Endothelial cell (in vitro differentiated cells): ENCODE measurements around the gene SLC10A1. TPM values are rescaled to one million over a fixed set of nuclear protein-coding genes. Genes with fewer than 3 reads are reported as not detected.

Experiments
- DNase-seq: peaks from one replicate; pipeline ENCODE4 v3.0.0; 2021; ENCODE audit warnings: low spot score
- H3K27ac Mint-ChIP-seq: one replicate; pipeline ENCODE4 v1.8.0; 2021; ENCODE audit warnings: mixed read lengths, inconsistent platforms; ENCODE audit not compliant: unreplicated experiment
- H3K27me3 Mint-ChIP-seq: one replicate; pipeline ENCODE4 v1.8.0; 2021; ENCODE audit warnings: mild to moderate bottlenecking, moderate library complexity, mixed read lengths, inconsistent platforms; ENCODE audit not compliant: unreplicated experiment
- H3K36me3 Mint-ChIP-seq: one replicate; pipeline ENCODE4 v1.8.0; 2021; ENCODE audit warnings: mild to moderate bottlenecking, low read depth, mixed read lengths, inconsistent platforms; ENCODE audit not compliant: unreplicated experiment
- H3K4me1 Mint-ChIP-seq: one replicate; pipeline ENCODE4 v1.8.0; 2021; ENCODE audit warnings: mild to moderate bottlenecking, mixed read lengths, inconsistent platforms; ENCODE audit not compliant: unreplicated experiment
- H3K4me3 Mint-ChIP-seq: one replicate; pipeline ENCODE4 v1.8.0; 2021; ENCODE audit warnings: mild to moderate bottlenecking, mixed read lengths, inconsistent platforms; ENCODE audit not compliant: unreplicated experiment
- H3K9me3 Mint-ChIP-seq: one replicate; pipeline ENCODE4 v1.8.0; 2021; ENCODE audit warnings: mixed read lengths, inconsistent platforms; ENCODE audit not compliant: unreplicated experiment
- CTCF ChIP-seq: fragments of 200-600 bp; sonication (generic); IDR thresholded peaks from one replicate; pipeline ENCODE4 v1.5.0; 2021; ENCODE audit warnings: antibody characterized with exemption; ENCODE audit not compliant: unreplicated experiment
- total RNA-seq: library from RNA; stranded (reverse); fragmentation: NEBNext Ultra II Directional; extraction: Animal tissue kit (Norgen Biotek cat#: 25700); gene quantifications from one replicate; pipeline ENCODE4 v1.2.1, GENCODE V29; 2021; ENCODE audit not compliant: unreplicated experiment

The SLC10A1 gene
- total RNA-seq, 1 donor from 2014 or later = not detected

- no peak overlapping the region for H3K27ac Mint-ChIP-seq
- no peak overlapping the region for H3K4me3 Mint-ChIP-seq
- no peaks in the 10 kb centered on the region for H3K4me1 Mint-ChIP-seq
- TF ChIP-seq CTCF = no peak
- no peak for DNase-seq
- no peaks in the 10 kb centered on the region for H3K27me3 Mint-ChIP-seq
- no peaks in the 10 kb centered on the region for H3K9me3 Mint-ChIP-seq
- no peaks in the 10 kb centered on the region for H3K36me3 Mint-ChIP-seq
These were observed 44.6 kb upstream of the SLC10A1 start for GRCh38 chr14:69841656-69842055.

- no peaks in the 10 kb centered on the region for H3K27me3 Mint-ChIP-seq
- no peak overlapping the region for H3K27ac Mint-ChIP-seq
- H3K9me3 Mint-ChIP-seq = no peaks in the 10 kb centered on the region
- H3K36me3 Mint-ChIP-seq = no peaks in the 10 kb centered on the region
- no peaks in the 10 kb centered on the region for H3K4me1 Mint-ChIP-seq
- no peak overlapping the region for H3K4me3 Mint-ChIP-seq
- no peak for TF ChIP-seq CTCF
- DNase-seq = no peak
These were observed 42.6 kb upstream of the SLC10A1 start for GRCh38 chr14:69839661-69840060.

- no peaks in the 10 kb centered on the region for H3K9me3 Mint-ChIP-seq
- no peak for DNase-seq
- no peaks in the 10 kb centered on the region for H3K4me1 Mint-ChIP-seq
- H3K36me3 Mint-ChIP-seq = no peaks in the 10 kb centered on the region
- H3K27me3 Mint-ChIP-seq = no peaks in the 10 kb centered on the region
- H3K4me3 Mint-ChIP-seq = no peak overlapping the region
- TF ChIP-seq CTCF = no peak
- no peak overlapping the region for H3K27ac Mint-ChIP-seq
These were observed 41.9 kb upstream of the SLC10A1 start for GRCh38 chr14:69838881-69839416.

DNA sequence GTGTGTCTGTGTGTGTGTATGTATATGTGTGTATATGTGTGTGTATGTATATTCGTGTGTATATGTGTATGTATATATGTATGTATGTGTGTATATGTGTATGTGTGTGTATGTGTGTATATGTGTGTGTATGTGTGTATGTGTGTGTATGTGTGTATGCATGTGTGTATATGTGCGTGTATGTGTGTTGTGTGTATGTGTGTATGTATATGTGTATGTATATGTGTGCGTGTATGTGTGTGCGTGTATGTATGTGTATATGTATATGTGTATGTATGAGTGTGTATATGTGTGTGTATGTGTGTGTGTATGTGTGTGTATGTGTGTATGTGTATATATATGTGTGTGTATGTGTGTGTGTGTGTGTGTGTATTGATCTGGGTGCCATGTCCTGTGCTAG lies 31.8 kb upstream of the SLC10A1 start:
- Mint-ChIP-seq H3K9me3 (no peaks in the 10 kb centered on the region), H3K36me3 (no peaks in the 10 kb centered on the region), H3K4me1 (no peaks in the 10 kb centered on the region), H3K27me3 (no peaks in the 10 kb centered on the region), H3K27ac (no peak overlapping the region), H3K4me3 (no peak overlapping the region)
- no peak for TF ChIP-seq CTCF
- DNase-seq = no peak

GRCh38 chr14:69828354-69828753 lies 31.3 kb upstream of the SLC10A1 start:
- Mint-ChIP-seq H3K4me3 (no peak overlapping the region), H3K27me3 (no peaks in the 10 kb centered on the region), H3K27ac (no peak overlapping the region), H3K36me3 (no peaks in the 10 kb centered on the region), H3K4me1 (no peaks in the 10 kb centered on the region), H3K9me3 (no peaks in the 10 kb centered on the region)
- DNase-seq = no peak
- no peak for TF ChIP-seq CTCF
